GM18951 (cell line): ENCODE results near the gene FZD4.

Source experiments
- POLR2A ChIP-seq: IDR thresholded peaks from 4 replicates; pipeline ENCODE4 v1.6.1; 2011; ENCODE audit warnings: mild to moderate bottlenecking; ENCODE audit not compliant: insufficient read length, insufficient read depth; ENCODE audit errors: extremely low read depth
- in situ Hi-C: fragments of 300-500 bp; cut with MboI; formaldehyde crosslinking; loops from one replicate; pipeline ENCODE4 v1.12.0; 2022; ENCODE audit warnings: low sequenced_read_pairs, mixed read lengths, inconsistent platforms; ENCODE audit not compliant: unreplicated experiment

Gene FZD4

GRCh38 chr11:86902345-86902744, 52.9 kb downstream of the FZD4 start:
- no peak for TF ChIP-seq POLR2A
- in situ Hi-C loops: no loop called here

- TF ChIP-seq POLR2A: no peak
- in situ Hi-C loops: no loop called here
Observed at GRCh38 chr11:86901599-86901998, 53.6 kb downstream of the FZD4 start.

GRCh38 chr11:86900162-86900561, 55.0 kb downstream of the FZD4 start:
- in situ Hi-C loops: no loop called here
- no peak for TF ChIP-seq POLR2A

GRCh38 chr11:86898689-86899088, 56.5 kb downstream of the FZD4 start:
- in situ Hi-C loops: no loop called here
- no peak for TF ChIP-seq POLR2A

- no peak for TF ChIP-seq POLR2A
- in situ Hi-C loops: no loop called here
Observed at GRCh38 chr11:86896441-86896841, 58.8 kb downstream of the FZD4 start.
